ENCODE measurements around the gene MAN1C1. TPM values are rescaled to one million over a fixed set of nuclear protein-coding genes. Genes with fewer than 3 reads are reported as not detected.

Gene MAN1C1
- total RNA-seq, 1 donor from 2014 or later = 19.5 TPM

DNA sequence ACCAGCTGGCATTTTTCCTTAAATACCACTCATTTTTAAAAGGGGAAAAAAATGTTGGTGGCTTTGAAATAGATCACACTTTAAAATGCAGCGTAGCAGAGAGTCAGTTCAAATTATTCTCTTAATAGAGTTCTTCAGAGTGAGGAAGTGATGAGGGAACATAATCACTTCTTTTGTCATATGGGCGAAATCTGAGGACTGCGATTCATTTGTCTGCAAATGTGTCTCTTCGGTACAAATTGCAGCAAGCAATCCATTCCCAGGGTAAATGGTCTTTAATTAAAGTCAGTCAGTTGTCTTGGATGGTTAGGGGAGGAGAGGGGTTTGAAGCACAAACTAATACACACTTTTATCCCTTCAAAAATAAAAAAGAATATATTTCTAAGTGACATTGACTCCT, 97.4 kb downstream of the MAN1C1 start:
- ATAC-seq (no peak), DNase-seq (ENCODE audit: missing footprints) (no peak)
- intact Hi-C loops (cut with DNase I) = no loop called here

DNA sequence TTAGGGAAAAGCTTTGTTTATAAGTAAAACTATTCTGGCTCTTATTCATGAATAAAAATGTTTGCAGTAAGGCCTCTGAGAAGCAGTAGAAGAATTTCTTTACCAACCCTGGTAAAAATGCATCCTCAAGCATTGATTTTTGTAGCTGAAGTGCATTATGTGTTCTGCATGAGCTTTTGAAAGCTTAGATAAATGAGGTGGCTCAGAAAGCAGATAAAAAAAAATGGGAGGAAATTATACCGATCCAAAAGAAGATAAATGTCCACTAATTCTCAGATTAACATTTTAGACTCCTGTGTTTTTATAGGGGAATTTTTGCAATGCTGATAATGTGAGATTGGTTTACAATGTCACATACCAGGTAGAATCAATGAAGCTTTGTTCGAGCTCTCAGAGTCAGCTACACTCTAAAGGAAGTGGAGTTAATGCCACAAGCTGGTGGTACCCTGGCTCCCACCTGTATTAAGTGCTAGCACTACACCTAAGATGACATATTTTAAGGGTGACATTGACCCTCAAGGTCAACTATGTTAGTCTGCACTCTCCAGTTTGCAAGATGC, 97.9 kb downstream of the MAN1C1 start:
- intact Hi-C loops (cut with DNase I) = no loop called here
- no peak for ATAC-seq
- no peak for DNase-seq (ENCODE audit: missing footprints)

DNA sequence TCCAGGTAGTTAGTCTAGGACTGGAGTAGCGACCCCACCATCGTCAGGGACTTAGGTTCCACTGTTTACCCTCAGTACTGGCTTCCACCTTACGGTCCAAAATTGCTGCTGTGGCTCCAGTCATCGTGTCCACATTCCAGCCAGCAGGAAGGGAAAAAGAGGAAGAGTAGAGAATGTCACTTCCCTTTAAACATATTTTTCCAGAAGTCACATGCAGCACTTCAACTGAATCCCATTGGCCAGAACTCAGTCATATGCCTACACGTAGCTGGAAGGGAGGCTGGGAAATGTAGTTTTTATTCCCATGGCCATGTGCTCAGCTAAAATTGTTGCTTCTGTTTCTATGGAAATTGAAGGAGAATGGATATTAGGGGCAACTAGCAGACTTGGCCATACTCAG, 99.3 kb downstream of the MAN1C1 start:
- DNase-seq (ENCODE audit: missing footprints) (no peak), ATAC-seq (no peak)
- intact Hi-C loops (cut with DNase I) = no loop called here

DNA sequence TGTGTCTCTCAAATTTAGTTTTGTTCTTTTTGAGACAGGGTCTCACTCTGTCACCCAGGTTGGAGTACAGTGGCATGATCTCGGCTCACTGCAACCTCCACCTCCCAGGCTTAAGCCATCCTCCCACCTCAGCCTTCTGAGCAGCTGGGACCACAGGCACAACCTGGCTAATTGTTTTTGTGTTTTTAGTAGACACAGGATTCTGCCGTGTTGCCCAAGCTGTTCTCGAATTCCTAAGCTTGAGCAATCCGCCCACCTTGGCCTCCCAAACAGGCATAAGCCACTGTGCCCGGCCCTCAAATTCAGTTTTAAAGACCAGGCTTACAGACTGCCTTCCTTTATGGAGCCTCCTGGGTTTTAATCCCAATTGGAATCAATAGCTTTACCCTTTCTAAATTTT, 99.7 kb downstream of the MAN1C1 start:
- ATAC-seq = no peak
- intact Hi-C loops (cut with DNase I) = no loop called here
- no peak for DNase-seq (ENCODE audit: missing footprints)

DNA sequence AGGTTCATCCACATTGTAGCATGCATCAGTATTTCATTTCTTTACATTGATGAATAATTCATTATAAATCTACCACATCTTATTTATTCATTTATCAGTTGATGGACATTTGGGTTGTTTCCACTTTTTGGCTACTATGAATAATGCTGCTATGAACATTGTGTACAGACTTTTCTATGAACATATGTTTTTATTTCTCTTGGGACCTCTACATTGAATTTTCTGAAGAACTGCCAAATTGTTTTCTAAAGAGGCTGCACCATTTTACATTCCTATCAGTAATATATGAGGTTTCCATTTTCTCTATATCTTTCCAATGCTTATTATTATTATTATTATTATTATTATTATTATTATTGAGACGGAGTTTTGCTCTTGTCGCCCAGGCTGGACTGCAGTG, 102.1 kb downstream of the MAN1C1 start:
- no peak for ATAC-seq
- intact Hi-C loops (cut with DNase I) = no loop called here
- no peak for DNase-seq (ENCODE audit: missing footprints)

DNA sequence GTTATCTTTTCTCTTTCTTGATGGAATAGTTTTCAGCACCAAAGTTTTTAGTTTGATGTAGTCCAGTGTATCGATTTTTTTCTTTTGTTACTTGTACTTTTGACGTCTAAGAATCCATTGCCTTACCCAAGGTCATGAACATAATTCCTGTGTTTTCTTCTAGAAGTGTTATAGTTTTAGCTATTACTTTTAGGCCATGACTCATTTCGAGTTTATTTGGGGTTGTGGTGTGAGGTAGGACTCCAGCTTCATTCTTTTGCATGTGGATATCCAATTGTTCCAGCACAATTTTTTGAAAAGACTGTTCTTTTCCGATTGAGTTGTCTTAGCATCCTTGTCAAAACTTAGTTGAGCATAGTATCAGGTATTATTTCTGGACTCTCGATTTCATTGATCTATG, 104.0 kb downstream of the MAN1C1 start:
- ATAC-seq (no peak), DNase-seq (ENCODE audit: missing footprints) (no peak)
- intact Hi-C loops (cut with DNase I) = no loop called here

DNA sequence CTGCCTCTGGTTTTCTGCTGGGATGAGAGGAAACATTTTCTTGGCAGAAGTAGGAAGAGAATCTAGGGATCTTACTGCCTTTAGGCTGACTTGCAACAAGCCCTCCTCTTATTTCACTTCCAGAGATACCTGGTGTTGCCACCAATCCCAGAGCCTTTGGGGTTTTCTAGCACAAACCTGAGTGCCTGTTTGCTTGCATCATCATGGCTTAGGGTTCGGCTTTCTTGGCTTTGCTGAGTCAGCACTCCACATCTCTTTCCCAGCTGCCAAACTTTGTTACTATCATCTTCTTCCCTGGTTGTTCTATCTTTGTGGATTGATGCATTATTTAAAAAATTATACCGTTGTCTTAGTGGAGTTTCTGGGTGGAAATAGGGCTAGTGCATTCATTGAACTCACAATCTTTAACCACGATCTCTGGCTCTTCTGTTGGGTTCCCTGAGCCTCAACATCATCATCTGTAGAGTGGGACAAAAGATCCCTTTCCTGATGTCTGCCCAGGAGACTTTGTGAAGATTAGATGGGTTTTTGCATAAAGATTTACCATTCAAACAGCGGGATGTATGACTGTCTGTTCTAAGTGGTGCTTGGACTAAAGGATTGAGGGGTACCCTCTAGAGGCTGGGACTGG, 106.8 kb downstream of the MAN1C1 start:
- no peak for DNase-seq (ENCODE audit: missing footprints)
- intact Hi-C loops (cut with DNase I) = no loop called here
- no peak for ATAC-seq

DNA sequence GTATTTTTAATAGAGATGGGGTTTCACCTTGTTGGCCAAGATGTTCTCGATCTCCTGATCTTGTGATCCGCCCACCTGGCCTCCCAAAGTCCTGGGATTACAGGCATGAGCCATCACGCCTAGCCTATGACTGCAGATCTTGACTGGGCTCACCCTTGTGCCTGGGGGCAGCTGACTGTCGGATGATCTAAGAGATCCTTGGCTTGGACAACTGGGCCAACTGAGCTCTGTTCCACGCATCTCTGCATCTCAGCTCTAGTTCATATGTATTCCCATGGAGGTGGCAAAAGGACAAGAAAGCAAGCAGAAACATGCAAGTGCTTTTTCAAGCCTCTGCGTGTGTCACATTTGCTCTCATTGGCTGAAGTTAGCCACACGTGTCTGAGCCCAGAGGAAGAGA, 107.6 kb downstream of the MAN1C1 start:
- intact Hi-C loops (cut with DNase I) = no loop called here
- DNase-seq (ENCODE audit: missing footprints) = no peak
- ATAC-seq = no peak

DNA sequence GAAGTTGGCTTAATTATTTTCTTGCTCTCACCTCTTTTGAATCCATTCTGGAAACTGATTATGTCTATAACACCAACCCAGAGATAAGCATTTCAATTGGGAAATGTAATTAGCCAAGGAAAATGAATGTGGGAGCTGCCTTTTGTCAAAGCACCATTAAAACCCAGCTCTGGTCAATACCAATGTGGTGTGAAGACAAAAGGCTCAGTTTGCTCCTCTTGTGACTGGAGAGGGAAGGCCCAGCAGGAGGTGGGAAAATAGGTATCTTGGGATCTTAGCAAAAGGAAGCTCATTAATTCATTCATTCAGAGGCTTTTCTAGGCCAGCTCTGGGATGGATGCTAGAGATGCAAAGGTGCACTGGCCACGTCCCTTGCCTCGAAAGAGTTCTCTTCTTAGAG, 108.4 kb downstream of the MAN1C1 start:
- ATAC-seq (no peak), DNase-seq (ENCODE audit: missing footprints) (no peak)
- intact Hi-C loops (cut with DNase I) = no loop called here

DNA sequence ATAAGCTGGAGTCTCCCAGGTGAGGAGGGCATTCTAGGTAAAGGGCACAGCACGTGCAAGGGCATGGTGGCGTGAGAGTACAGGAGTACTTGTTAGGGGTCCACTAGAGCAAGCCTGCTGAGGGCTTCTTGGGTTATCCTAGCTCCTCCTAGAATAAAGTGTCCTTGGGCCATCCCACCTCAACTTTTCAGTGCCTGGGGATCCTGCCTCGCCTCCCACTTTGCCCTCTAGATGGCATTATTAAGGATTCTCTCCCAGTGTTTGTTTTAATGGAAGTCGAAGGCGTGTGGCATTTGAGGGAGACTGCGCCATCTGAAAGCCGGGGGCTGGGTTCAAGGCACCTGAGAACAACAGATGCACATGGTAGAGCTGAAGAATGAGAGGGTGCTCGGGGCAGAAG, 108.9 kb downstream of the MAN1C1 start:
- no peak for ATAC-seq
- DNase-seq (ENCODE audit: missing footprints) = no peak
- intact Hi-C loops (cut with DNase I) = no loop called here

DNA sequence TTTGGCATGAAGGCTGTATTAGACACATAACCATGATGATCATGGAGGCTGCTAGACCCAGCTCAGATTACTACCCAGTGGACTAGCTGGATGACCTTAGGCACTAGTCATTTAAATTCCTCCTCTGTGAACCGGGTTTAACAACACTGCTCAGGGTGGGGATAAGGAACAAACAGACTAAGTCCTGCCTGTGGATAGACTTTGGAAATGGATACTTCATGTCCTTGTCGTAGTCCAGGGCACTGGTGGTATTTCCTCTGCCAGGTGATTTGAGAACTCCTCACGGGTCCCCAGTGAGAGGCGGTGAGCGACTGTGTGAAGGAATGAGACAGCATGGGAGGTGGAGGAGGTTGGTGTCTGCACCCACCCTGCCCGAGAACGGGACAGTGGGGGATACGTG, 110.5 kb downstream of the MAN1C1 start:
- ATAC-seq (peak; percentile 11), DNase-seq (ENCODE audit: missing footprints) (no peak)
- intact Hi-C loops (cut with DNase I) = no loop called here

DNA sequence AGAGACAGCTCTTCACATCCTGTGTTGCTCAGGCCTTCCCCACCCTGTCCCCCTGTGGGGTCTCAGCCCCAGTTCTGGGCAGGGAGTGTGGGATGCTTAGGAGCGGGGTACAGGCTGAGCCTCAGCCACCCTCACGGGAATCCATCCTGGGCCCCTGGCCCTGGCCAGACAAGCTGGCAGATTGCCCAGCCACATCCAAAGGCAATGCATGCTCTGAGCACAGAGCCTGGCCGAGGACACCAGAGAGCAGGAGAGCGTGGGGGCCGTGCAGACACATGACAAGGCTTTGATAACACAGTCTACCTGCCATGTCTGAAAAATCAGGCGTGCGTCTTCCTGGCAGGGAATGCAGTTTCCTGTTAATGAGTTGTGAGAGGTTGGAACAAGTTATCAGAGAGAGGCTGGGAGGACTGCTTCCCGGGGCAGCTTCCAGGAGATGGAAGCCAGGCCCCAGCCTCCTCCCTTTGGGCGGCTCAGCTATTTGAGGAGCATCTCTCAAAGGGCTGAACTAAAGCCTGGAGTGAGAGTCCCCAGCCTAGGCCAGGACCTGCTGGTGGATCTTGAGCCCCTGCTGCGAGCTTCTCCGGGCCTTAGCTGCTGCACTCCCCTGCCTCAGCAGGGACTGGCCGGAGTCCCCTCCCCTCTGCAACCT, 111.2 kb downstream of the MAN1C1 start:
- intact Hi-C loops (cut with DNase I) = loop anchor here (1.0 to 2.0 kb wide), 2 partner anchors 16 to 27 kb away; no protein-coding TSS in a partner anchor
- ATAC-seq (peak; percentile 91), DNase-seq (ENCODE audit: missing footprints) (peak; percentile 85)

DNA sequence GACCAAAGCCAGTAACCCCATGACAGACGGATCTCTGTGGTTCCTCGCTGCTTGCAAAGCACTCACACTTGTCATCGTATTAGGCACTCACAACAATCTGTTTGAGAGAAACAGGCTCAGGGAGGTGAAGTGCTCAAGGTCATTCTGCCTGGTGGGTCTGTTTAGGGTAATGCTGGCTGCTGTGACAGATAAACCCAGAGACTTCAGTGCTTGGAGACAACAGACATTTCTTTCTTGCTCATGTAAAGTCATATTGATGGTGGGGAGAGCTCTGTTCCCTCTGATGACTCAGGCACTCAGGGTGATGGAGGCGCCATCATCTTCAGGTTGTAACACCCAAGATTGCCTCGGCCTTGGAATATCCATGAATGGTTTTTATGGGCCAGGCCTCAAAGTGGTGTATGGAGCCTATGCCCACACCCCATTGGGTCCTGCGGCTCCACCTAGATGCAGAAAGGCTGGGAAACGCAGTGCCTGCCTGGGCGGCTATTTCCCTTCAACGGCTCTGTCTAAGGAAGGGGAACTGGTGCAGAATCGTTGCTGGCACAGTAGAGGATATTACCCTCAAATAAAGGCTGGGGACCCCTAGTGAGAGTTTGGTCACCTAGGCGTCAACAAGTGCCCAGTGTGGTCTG, 111.8 kb downstream of the MAN1C1 start:
- intact Hi-C loops (cut with DNase I) = loop anchor here (1.0 to 2.0 kb wide), 2 partner anchors 15 to 28 kb away; no protein-coding TSS in a partner anchor
- DNase-seq (ENCODE audit: missing footprints) (no peak), ATAC-seq (no peak)

DNA sequence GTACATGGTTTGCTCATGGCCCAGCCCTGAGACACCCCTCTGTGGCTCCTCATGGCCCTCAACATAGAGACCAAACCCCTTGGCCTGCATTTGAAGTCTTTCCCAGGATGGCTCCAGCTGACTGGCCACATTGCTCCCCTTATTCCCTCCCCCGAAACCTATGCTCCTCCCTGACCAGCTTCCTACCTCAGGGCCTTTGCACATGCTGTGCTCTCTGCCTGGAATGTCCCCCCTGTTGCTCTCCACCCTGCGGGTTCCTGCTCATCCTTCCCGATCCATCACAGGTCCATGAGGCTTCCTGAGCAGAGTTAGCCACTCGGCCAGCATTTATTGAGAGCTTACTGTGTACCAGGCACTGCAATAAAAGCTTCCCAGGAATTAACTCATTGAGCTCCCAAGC, 112.5 kb downstream of the MAN1C1 start:
- DNase-seq (ENCODE audit: missing footprints) (no peak), ATAC-seq (no peak)
- intact Hi-C loops (cut with DNase I) = loop anchor here (2.0 kb wide), 1 partner anchor 28 kb away; no protein-coding TSS in a partner anchor

DNA sequence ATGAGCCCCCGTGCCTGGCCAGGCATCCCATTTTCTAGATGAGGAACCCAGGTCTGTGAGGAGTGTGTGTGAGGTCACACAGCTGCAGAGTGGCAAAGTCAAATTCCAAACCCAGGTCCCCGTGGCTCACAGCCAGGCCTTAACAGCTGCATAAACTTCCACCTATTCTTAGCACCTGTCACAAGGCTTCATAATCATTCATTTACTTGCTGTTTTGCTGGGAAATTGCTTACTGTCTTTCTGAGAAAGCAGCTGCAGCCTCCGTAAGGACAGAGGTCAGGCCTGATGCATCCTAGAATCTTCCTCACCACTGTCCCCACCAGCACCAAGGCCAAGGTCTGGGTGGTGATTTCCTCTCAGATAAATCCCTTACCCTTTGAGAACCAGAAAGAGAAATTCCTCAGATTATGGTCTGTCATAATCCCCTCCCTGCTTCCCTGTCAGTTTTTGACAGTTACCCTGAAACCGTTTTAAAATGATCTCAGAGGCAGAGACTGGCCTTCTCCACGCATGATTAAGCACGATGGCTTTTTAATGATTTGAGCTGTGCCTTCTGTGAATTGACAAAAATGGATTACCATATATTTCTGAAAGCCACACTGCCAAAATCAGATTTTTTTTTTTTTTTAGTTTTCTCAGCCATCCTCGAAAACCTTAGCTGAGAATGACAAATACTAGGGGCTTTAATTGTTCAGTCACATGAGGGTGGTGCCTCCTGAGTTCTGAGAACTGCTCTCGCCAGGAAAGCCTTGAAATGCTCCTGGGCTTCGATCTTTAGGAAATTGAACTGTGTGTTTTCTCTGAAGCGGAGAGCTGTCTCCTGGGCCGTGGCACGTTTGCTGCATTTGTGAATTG, 113.4 kb downstream of the MAN1C1 start:
- DNase-seq (ENCODE audit: missing footprints) = no peak
- no peak for ATAC-seq
- intact Hi-C loops (cut with DNase I) = loop anchor here (2.0 kb wide), 1 partner anchor 29 kb away; no protein-coding TSS in a partner anchor

DNA sequence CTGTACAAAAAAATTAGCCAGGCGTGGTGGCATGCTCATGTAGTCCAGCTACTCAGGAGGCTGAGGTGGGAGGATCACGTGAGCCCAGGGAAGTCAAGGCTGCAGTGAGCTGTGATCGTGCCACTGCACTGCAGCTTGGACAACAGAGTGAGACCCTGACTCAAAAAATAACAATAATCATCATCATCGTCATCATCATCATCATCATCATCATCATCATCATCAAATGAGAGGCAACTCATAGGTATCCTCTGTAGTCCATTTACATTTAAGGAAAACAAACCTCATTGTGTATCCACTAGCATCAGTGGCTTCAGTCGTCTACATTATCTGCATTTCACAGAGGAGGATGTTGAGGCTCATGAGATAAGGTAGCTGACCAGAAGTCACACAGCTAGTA, 114.6 kb downstream of the MAN1C1 start:
- DNase-seq (ENCODE audit: missing footprints) (no peak), ATAC-seq (no peak)
- intact Hi-C loops (cut with DNase I) = no loop called here

DNA sequence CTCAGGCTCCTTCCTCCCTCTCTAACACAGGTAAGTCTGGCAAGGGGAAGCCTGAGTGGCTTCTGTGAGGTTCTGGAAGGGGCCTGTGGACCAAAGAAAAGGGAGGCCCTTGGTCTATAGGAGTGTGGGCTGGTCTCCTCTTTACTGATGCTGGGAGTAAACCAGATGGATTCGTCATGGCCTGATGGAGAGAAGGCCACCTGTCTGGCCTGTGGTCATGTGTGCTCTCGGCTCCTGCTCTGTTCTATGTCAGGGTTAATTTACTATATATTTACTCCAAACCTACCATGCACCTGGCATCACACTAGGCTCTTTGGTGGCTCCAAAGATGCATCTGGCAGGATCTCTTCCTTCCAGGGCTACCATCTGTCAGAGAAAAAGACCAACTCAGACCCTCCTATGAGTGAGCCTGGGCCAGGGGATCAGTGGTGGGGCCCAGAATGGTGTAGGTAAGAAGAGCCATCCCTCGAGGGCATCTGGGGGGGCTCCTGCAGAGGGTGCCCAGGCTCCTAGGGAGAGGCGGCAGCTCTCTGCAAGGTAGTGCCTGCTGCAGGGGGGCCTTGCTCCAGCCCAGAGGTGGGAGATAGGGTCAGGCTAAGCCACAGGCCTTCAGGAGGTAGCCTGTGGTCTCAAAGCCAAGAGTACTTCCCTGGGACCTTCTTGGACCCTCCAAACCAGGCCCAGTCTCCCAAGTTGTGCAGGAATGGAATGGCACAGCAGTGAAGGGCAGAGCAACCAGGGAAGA, 115.2 kb downstream of the MAN1C1 start:
- intact Hi-C loops (cut with DNase I) = no loop called here
- ATAC-seq (no peak), DNase-seq (ENCODE audit: missing footprints) (no peak)

DNA sequence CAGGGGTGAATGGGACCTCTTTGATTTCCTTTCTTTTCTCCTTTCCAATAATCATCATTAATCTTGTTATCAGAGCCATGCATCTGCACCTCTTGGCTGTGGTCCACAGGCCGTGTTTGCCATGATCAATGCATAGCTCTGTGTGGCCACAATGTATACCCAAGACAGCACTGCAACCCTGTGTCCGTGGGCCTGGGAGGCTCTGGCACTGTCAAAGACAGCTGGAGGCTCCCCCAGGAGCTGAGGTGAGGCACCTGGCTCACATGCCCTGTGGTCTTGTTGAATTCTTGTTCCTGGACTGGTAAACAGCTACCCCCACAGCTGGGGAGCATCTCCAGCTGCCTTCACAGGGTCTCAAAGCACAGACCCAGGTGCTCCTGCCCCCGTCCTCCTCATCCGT, 116.2 kb downstream of the MAN1C1 start:
- DNase-seq (ENCODE audit: missing footprints) = no peak
- intact Hi-C loops (cut with DNase I) = no loop called here

More for the DNA sequence above, 116.2 kb downstream of the MAN1C1 start:
- no peak for ATAC-seq
